CD4-positive, alpha-beta T cell treated with Interleukin-2 at 100 ng/mL for 4 hours (primary cell): ENCODE data around the gene RTP3.
"Not testable (repeated sequence)": the region's sequence is repeated elsewhere in the genome, so short reads cannot be mapped to it uniquely, and the experiment has no call there.

Experiments
- DNase-seq: peaks from one replicate; pipeline ENCODE4 v3.0.0-alpha.2; 2020; ENCODE audit warnings: low spot score

RTP3 gene

DNA sequence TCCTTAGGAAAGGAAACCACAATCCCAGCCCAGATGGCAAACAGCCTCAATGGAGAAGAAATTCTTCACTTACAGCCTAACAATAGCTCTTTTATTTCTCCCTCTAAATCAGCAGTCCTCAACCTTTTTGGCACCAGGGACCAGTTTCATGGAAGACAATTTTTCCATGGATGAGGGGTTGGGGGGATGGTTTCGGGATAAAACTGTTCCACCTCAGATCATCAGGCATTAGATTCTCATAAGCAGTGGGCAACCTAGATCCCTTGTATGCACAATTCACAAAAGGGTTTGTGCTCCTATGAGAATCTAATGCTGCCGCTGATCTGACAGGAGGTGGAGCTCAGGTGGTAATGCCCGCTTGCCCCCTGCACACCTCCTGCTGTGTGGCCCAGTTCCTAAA, 50.8 kb downstream of the RTP3 start:
- not testable (repeated sequence) for DNase-seq

GRCh38 chr3:46549408-46549904, 51.7 kb downstream of the RTP3 start:
- no peak for DNase-seq

- DNase-seq: no peak
These were observed 52.2 kb downstream of the RTP3 start for GRCh38 chr3:46549989-46550388.
